BLaER1 treated with 17β-estradiol and CSF1 and Interleukin-3, amounts not matched to agents 10 nM and 100 nM (cell line): ENCODE results near the gene PROKR1.
A peak's percentile ranks its signal among the peaks of the same experiment; 100 is the strongest.
"Not testable (repeated sequence)": the region's sequence is repeated elsewhere in the genome, so short reads cannot be mapped to it uniquely, and the experiment has no call there.

Experiments used
- H3K27ac ChIP-seq, 11 experiments: shearing (Covaris generic); formaldehyde crosslinking; 2 replicates each; pipeline ENCODE4 v1.8.1; 2022
- H3K27me3 ChIP-seq, 11 experiments: shearing (Covaris generic); formaldehyde crosslinking; 2 replicates each; pipeline ENCODE4 v1.8.1; 2022
- H3K36me3 ChIP-seq, 11 experiments: shearing (Covaris generic); formaldehyde crosslinking; 2 replicates each; pipeline ENCODE4 v1.8.1; 2022
- H3K4me1 ChIP-seq, 10 experiments: shearing (Covaris generic); formaldehyde crosslinking; 2 replicates each; pipeline ENCODE4 v1.8.1; 2022
- H3K4me2 ChIP-seq, 11 experiments: shearing (Covaris generic); formaldehyde crosslinking; 2 replicates each; pipeline ENCODE4 v1.8.1; 2022
- H3K4me3 ChIP-seq, 10 experiments: shearing (Covaris generic); formaldehyde crosslinking; 2 replicates each; pipeline ENCODE4 v1.8.1; 2022
- H3K9ac ChIP-seq, 11 experiments: shearing (Covaris generic); formaldehyde crosslinking; 2 replicates each; pipeline ENCODE4 v1.8.1; 2022
- H3K9me3 ChIP-seq, 11 experiments: shearing (Covaris generic); formaldehyde crosslinking; replicated peaks in 1 of 11; 2 replicates each; pipeline ENCODE4 v1.8.1; 2022
- H4K20me1 ChIP-seq, 11 experiments: shearing (Covaris generic); formaldehyde crosslinking; 2 replicates each; pipeline ENCODE4 v1.8.1; 2022
- Cebpa-rat ChIP-seq, 11 experiments: shearing (Covaris generic); IDR thresholded peaks; 2 replicates each; pipeline ENCODE4 v1.8.1; 2022

PROKR1 gene

GRCh38 chr2:68667371-68667770 lies 24.0 kb downstream of the PROKR1 start:
- Histone ChIP-seq H3K27ac (no peak overlapping the region), H3K27me3 (no peaks in the 10 kb centered on the region), H3K4me1 (peaks cover 8 to 19% (median 11%) of the 10 kb centered on the region in 10 experiments), H3K36me3 (0 out of 22 replicates have a peak, but pooled peaks cover 0 to 3% (median 0%) of the 10 kb centered on the region in 11 experiments), H3K9ac (no peak overlapping the region), H3K4me2 (no peak overlapping the region), H4K20me1 (no peaks in the 10 kb centered on the region), H3K4me3 (no peak overlapping the region), H3K9me3 (peaks cover 21 to 34% (median 29%) of the 10 kb centered on the region in 11 experiments)
- no peak for TF ChIP-seq Cebpa-rat (IDR thresholded peaks at IDR 0.05)

- H4K20me1 ChIP-seq, result no peaks in the 10 kb centered on the region
- no peak overlapping the region for H3K27ac ChIP-seq
- H3K4me3 ChIP-seq, result no peak overlapping the region
- no peak overlapping the region for H3K4me2 ChIP-seq
- H3K4me1 ChIP-seq, result peaks cover 0 to 31% (median 17%) of the 10 kb centered on the region in 10 experiments; a peak in 16 of 20 replicates
- H3K9ac ChIP-seq, result no peak overlapping the region
- H3K9me3 ChIP-seq, result peaks cover 21 to 50% (median 31%) of the 10 kb centered on the region in 11 experiments
- H3K36me3 ChIP-seq, result 0 out of 22 replicates have a peak, but pooled peaks cover 0 to 3% (median 0%) of the 10 kb centered on the region in 11 experiments
- no peaks in the 10 kb centered on the region for H3K27me3 ChIP-seq
- no peak for TF ChIP-seq Cebpa-rat (IDR thresholded peaks at IDR 0.05)
Observed at GRCh38 chr2:68669651-68670050, 26.3 kb downstream of the PROKR1 start.

GRCh38 chr2:68671961-68672360 lies 28.6 kb downstream of the PROKR1 start:
- no peak overlapping the region for H3K4me2 ChIP-seq
- H3K9me3 ChIP-seq, result peaks cover 40 to 60% (median 51%) of the 10 kb centered on the region in 11 experiments
- H3K9ac ChIP-seq, result no peak overlapping the region
- 0 out of 22 replicates have a peak, but pooled peaks cover 0 to 3% (median 0%) of the 10 kb centered on the region in 11 experiments for H3K36me3 ChIP-seq
- H3K4me1 ChIP-seq, result peaks cover 0 to 36% (median 19%) of the 10 kb centered on the region in 10 experiments; a peak in 16 of 20 replicates
- H3K27me3 ChIP-seq, result no peaks in the 10 kb centered on the region
- no peak for TF ChIP-seq Cebpa-rat (IDR thresholded peaks at IDR 0.05)
- no peak overlapping the region for H3K4me3 ChIP-seq
- H4K20me1 ChIP-seq, result no peaks in the 10 kb centered on the region
- H3K27ac ChIP-seq, result no peak overlapping the region

- Histone ChIP-seq H3K36me3 (no peaks in the 10 kb centered on the region), H4K20me1 (no peaks in the 10 kb centered on the region), H3K4me2 (peak overlapping the region in 9 of 11 experiments; percentile 3 to 81 (median 62); a peak in 16 of 22 replicates), H3K4me1 (peaks cover 0 to 36% (median 19%) of the 10 kb centered on the region in 10 experiments; a peak in 16 of 20 replicates), H3K27me3 (no peaks in the 10 kb centered on the region), H3K9ac (no peak overlapping the region), H3K4me3 (peak overlapping the region in 2 of 10 experiments; percentile 4 to 32; a peak in 2 of 20 replicates), H3K27ac (peak overlapping the region in 5 of 11 experiments; percentile 1 to 50 (median 39); a peak in 7 of 22 replicates), H3K9me3 (peaks cover 32 to 56% (median 47%) of the 10 kb centered on the region in 11 experiments)
- TF ChIP-seq Cebpa-rat (IDR thresholded peaks at IDR 0.05), result no peak
Observed at GRCh38 chr2:68673631-68674030, 30.3 kb downstream of the PROKR1 start.

GRCh38 chr2:68675470-68675869 lies 32.1 kb downstream of the PROKR1 start:
- TF ChIP-seq Cebpa-rat (IDR thresholded peaks at IDR 0.05), result no peak
- H3K36me3 ChIP-seq, result no peaks in the 10 kb centered on the region
- no peak overlapping the region for H3K27ac ChIP-seq
- peaks cover 4 to 39% (median 19%) of the 10 kb centered on the region in 10 experiments; a peak in 17 of 20 replicates for H3K4me1 ChIP-seq
- peak overlapping the region in 3 of 10 experiments; percentile 2 to 31 (median 29); a peak in 3 of 20 replicates for H3K4me3 ChIP-seq
- no peak overlapping the region for H3K9ac ChIP-seq
- peaks cover 38 to 64% (median 50%) of the 10 kb centered on the region in 11 experiments for H3K9me3 ChIP-seq
- H4K20me1 ChIP-seq, result no peaks in the 10 kb centered on the region
- H3K4me2 ChIP-seq, result no peak overlapping the region
- no peaks in the 10 kb centered on the region for H3K27me3 ChIP-seq

GRCh38 chr2:68677837-68678236 lies 34.5 kb downstream of the PROKR1 start:
- H3K4me3 ChIP-seq, H3K4me2 ChIP-seq, H3K9ac ChIP-seq, H3K27ac ChIP-seq, H3K36me3 ChIP-seq, H3K27me3 ChIP-seq, H4K20me1 ChIP-seq: not testable (repeated sequence)
- Histone ChIP-seq H3K4me1 (peaks cover 5 to 30% (median 19%) of the 10 kb centered on the region in 10 experiments; a peak in 17 of 20 replicates), H3K9me3 (peaks cover 44 to 69% (median 54%) of the 10 kb centered on the region in 11 experiments)

- Histone ChIP-seq H3K4me3 (peak overlapping the region; percentile 43 to 66 (median 54)), H3K9ac (peak overlapping the region; percentile 59 to 73 (median 71); a peak in 21 of 22 replicates), H3K27ac (peak overlapping the region; percentile 32 to 78 (median 64); a peak in 20 of 22 replicates), H3K9me3 (peaks cover 39 to 54% (median 47%) of the 10 kb centered on the region in 11 experiments), H3K4me2 (peak overlapping the region; percentile 12 to 54 (median 29); a peak in 14 of 22 replicates), H3K4me1 (peaks cover 5 to 20% (median 10%) of the 10 kb centered on the region in 10 experiments; a peak in 18 of 20 replicates)
- not testable (repeated sequence) for H4K20me1 ChIP-seq, H3K36me3 ChIP-seq, H3K27me3 ChIP-seq
Observed at GRCh38 chr2:68679166-68679916, 36.0 kb downstream of the PROKR1 start.

GRCh38 chr2:68679917-68680267 lies 36.5 kb downstream of the PROKR1 start:
- H3K9ac ChIP-seq, result peak overlapping the region; percentile 59 to 73 (median 71); a peak in 21 of 22 replicates
- peaks cover 33 to 49% (median 42%) of the 10 kb centered on the region in 11 experiments for H3K9me3 ChIP-seq
- H3K27ac ChIP-seq, result peak overlapping the region; percentile 32 to 78 (median 64); a peak in 19 of 22 replicates
- H4K20me1 ChIP-seq, H3K36me3 ChIP-seq, H3K27me3 ChIP-seq: not testable (repeated sequence)
- peak overlapping the region; percentile 43 to 66 (median 54) for H3K4me3 ChIP-seq
- H3K4me1 ChIP-seq, result peaks cover 5 to 17% (median 10%) of the 10 kb centered on the region in 10 experiments; a peak in 18 of 20 replicates
- peak overlapping the region; percentile 12 to 65 (median 25); a peak in 19 of 22 replicates for H3K4me2 ChIP-seq

GRCh38 chr2:68684197-68684596 lies 40.8 kb downstream of the PROKR1 start:
- H3K4me3 ChIP-seq, result no peak overlapping the region
- H3K27me3 ChIP-seq, result no peaks in the 10 kb centered on the region
- H3K9me3 ChIP-seq, result peaks cover 22 to 49% (median 31%) of the 10 kb centered on the region in 11 experiments
- 0 out of 22 replicates have a peak overlapping the region, but pooled peaks of 1 of the 11 experiments have one; percentile 7 for H3K27ac ChIP-seq
- H3K4me2 ChIP-seq, result peak overlapping the region in 9 of 11 experiments; percentile 10 to 63 (median 53); a peak in 16 of 22 replicates
- H3K4me1 ChIP-seq, result peaks cover 14 to 26% (median 19%) of the 10 kb centered on the region in 10 experiments
- peaks cover 0 to 5% (median 0%) of the 10 kb centered on the region in 11 experiments; a peak in 2 of 22 replicates for H3K36me3 ChIP-seq
- H4K20me1 ChIP-seq, result no peaks in the 10 kb centered on the region
- no peak for TF ChIP-seq Cebpa-rat (IDR thresholded peaks at IDR 0.05)
- no peak overlapping the region for H3K9ac ChIP-seq
